GM12878 (cell line): ENCODE measurements around the gene AGRN. TPM values are rescaled to one million over a fixed set of nuclear protein-coding genes. Genes with fewer than 3 reads are reported as not detected.

Experiments used
- ATAC-seq: fragments of 200-7000 bp; cut with Tn5 transposase; 3 replicates; pipeline ENCODE4 v1.9.1; 2020; ENCODE audit warnings: mild to moderate bottlenecking, moderate library complexity
- BruUV-seq: library from RNA; stranded (reverse); fragments of 400-500 nt; replicated peaks from 2 replicates; lab custom pipeline; 2021; lab: Mats Ljungman, UMichigan
- CTCF ChIA-PET: fragments of 300-600 bp; sonication (Branson Sonifier 250); formaldehyde crosslinking; extraction: SDS; loops from one replicate; lab custom pipeline; 2021; ENCODE audit warnings: inconsistent platforms; lab: Yijun Ruan, JAX
- POLR2A ChIA-PET: fragments of 350-600 bp; formaldehyde crosslinking; extraction: SDS; loops from one replicate; lab custom pipeline; 2021; ENCODE audit warnings: inconsistent platforms; lab: Charles Lee
- RAD21 ChIA-PET: fragments of 300-600 bp; sonication (Branson Sonifier 250); formaldehyde crosslinking; loops from one replicate; lab custom pipeline; 2023; ENCODE audit warnings: antibody characterized with exemption; ENCODE audit not compliant: unreplicated experiment; lab: Charles Lee
- SMC1A ChIA-PET: fragments of 300-600 bp; sonication (Branson Sonifier 250); formaldehyde crosslinking; loops from one replicate; lab custom pipeline; 2023; ENCODE audit not compliant: unreplicated experiment, uncharacterized antibody; lab: Charles Lee
- DNase-seq: peaks from one replicate; pipeline ENCODE4 v3.0.0-alpha.2; 2011; ENCODE audit warnings: low read depth, low spot score
- FAIRE-seq: peaks from 3 replicates; lab custom pipeline; 2011; peaks lifted over from hg19 to GRCh38; lab: Jason Lieb, UNC
- H2AFZ ChIP-seq: 2 replicates; pipeline ENCODE4 v1.6.0; 2011; ENCODE audit warnings: low read depth, low read length, control low read depth; ENCODE audit not compliant: control insufficient read depth
- H3K27ac ChIP-seq: 2 replicates; pipeline ENCODE4 v1.5.1; 2011; ENCODE audit warnings: control low read depth; ENCODE audit not compliant: control insufficient read depth, insufficient read depth
- H3K27me3 ChIP-seq, 2 experiments: replicated peaks in 1 of 2; 2 replicates each; pipeline versions ENCODE4 v1.6.0 to v1.6.1; 2011; ENCODE audit warnings: low read length in 1 of 2; ENCODE audit not compliant: control insufficient read depth in 2 of 2, insufficient read depth in 2 of 2
- H3K36me3 ChIP-seq, 2 experiments: 2 replicates each; pipeline ENCODE4 v1.5.1; 2011; ENCODE audit warnings: low read length in 1 of 2; ENCODE audit not compliant: control insufficient read depth in 2 of 2, insufficient read depth in 2 of 2
- H3K4me1 ChIP-seq: 2 replicates; pipeline ENCODE4 v1.6.1; 2011; ENCODE audit warnings: mild to moderate bottlenecking, low read length, moderate library complexity, mixed read lengths; ENCODE audit not compliant: control insufficient read depth, insufficient read depth
- H3K4me2 ChIP-seq: 2 replicates; pipeline ENCODE4 v1.6.0; 2011; ENCODE audit warnings: control low read depth; ENCODE audit not compliant: control insufficient read depth, insufficient read depth
- H3K4me3 ChIP-seq: fragments of 200-600 bp; sonication (generic); 2 replicates; pipeline ENCODE4 v1.5.1; 2016
- H3K79me2 ChIP-seq: 2 replicates; pipeline ENCODE4 v1.6.0; 2011; ENCODE audit warnings: low read length; ENCODE audit not compliant: control insufficient read depth, insufficient read depth
- H3K9ac ChIP-seq: 2 replicates; pipeline ENCODE4 v1.8.0; 2011; ENCODE audit warnings: low read length, control low read depth, mixed read lengths; ENCODE audit not compliant: control insufficient read depth, insufficient read depth
- H3K9me3 ChIP-seq: replicated peaks from 3 replicates; pipeline ENCODE4 v1.5.1; 2011; ENCODE audit warnings: mild to moderate bottlenecking, low read length; ENCODE audit not compliant: control insufficient read depth, insufficient read depth
- H4K20me1 ChIP-seq: 2 replicates; pipeline ENCODE4 v1.6.0; 2011; ENCODE audit not compliant: control insufficient read depth, insufficient read depth
- CTCF ChIP-seq, 3 experiments: IDR thresholded peaks in 2 of 3; conservative IDR thresholded peaks in 1 of 3; 2 replicates each; pipeline ENCODE4 v1.5.1; 2011; ENCODE audit warnings: low read depth in 3 of 3, low read length in 3 of 3, mild to moderate bottlenecking in 3 of 3, control low read depth in 2 of 3, moderate library complexity in 2 of 3, inconsistent platforms in 1 of 3, mixed read lengths in 1 of 3; ENCODE audit not compliant: control insufficient read depth in 2 of 3, insufficient read depth in 1 of 3; ENCODE audit errors: extremely low read depth in 1 of 3
- E2F8 ChIP-seq: fragments of 450-650 bp; IDR thresholded peaks from 2 replicates; pipeline ENCODE4 v1.6.1; 2018; ENCODE audit warnings: mild to moderate bottlenecking, low read depth, moderate library complexity; ENCODE audit not compliant: partially characterized antibody
- ELK1 ChIP-seq: IDR thresholded peaks from 2 replicates; pipeline ENCODE4 v1.6.1; 2012; ENCODE audit warnings: low read depth, low read length, improper control_type of control experiment
- EP300 ChIP-seq, 2 experiments: fragments of 150-350 bp in 1 of 2; IDR thresholded peaks; 2 replicates each; pipeline ENCODE4 v1.6.1; 2011 to 2012; ENCODE audit warnings: low read depth in 2 of 2, low read length in 2 of 2, borderline replicate concordance in 1 of 2, improper control_type of control experiment in 1 of 2, inconsistent platforms in 1 of 2; ENCODE audit not compliant: control insufficient read depth in 1 of 2
- PAX5 ChIP-seq: IDR thresholded peaks from 2 replicates; pipeline ENCODE4 v1.6.1; 2011; ENCODE audit warnings: low read depth, low read length, borderline replicate concordance
- RAD21 ChIP-seq: IDR thresholded peaks from 2 replicates; pipeline ENCODE4 v1.6.1; 2011; ENCODE audit warnings: mild to moderate bottlenecking, low read depth, low read length, moderate library complexity; ENCODE audit not compliant: insufficient read depth
- RBBP5 ChIP-seq: fragments of 200-600 bp; sonication (generic); conservative IDR thresholded peaks from 2 replicates; pipeline ENCODE4 v1.6.1; 2016
- RCOR1 ChIP-seq: conservative IDR thresholded peaks from 2 replicates; pipeline ENCODE4 v1.6.1; 2012; ENCODE audit warnings: low read depth, low read length, improper control_type of control experiment
- RFX5 ChIP-seq: IDR thresholded peaks from 2 replicates; pipeline ENCODE4 v1.6.1; 2011; ENCODE audit warnings: low read depth, low read length, improper control_type of control experiment
- SMAD1 ChIP-seq: fragments of 450-650 bp; IDR thresholded peaks from 2 replicates; pipeline ENCODE4 v1.6.1; 2018; ENCODE audit warnings: mild to moderate bottlenecking, low read depth; ENCODE audit not compliant: partially characterized antibody
- SREBF1 ChIP-seq: IDR thresholded peaks from 2 replicates; pipeline ENCODE4 v1.6.1; 2012; ENCODE audit warnings: mild to moderate bottlenecking, low read length
- USF2 ChIP-seq: IDR thresholded peaks from 2 replicates; pipeline ENCODE4 v1.6.1; 2011; ENCODE audit warnings: low read depth, low read length, improper control_type of control experiment, borderline replicate concordance
- ZNF207 ChIP-seq: fragments of 450-650 bp; IDR thresholded peaks from 2 replicates; pipeline ENCODE4 v1.6.1; 2014; ENCODE audit warnings: antibody characterized with exemption, mild to moderate bottlenecking, borderline replicate concordance
- ZNF274 ChIP-seq: IDR thresholded peaks from one replicate; pipeline ENCODE4 v1.8.0; 2011; ENCODE audit not compliant: insufficient read length, insufficient read depth
- WGBS: methylation state at CpG from one replicate; pipeline ENCODE4 v1.1.6; 2016; ENCODE audit warnings: low lambda C conversion rate; ENCODE audit not compliant: insufficient replicate concordance, insufficient coverage; ENCODE audit errors: missing lambda C conversion rate; 5-methylcytosine and 5-hydroxymethylcytosine counted together
- in situ Hi-C: fragments of 300-500 bp; cut with MboI; formaldehyde crosslinking; loops from 9 replicates; pipeline ENCODE4 v1.14.3; 2018; ENCODE audit warnings: mixed read lengths
- intact Hi-C: fragments of 100-400 bp; cut with micrococcal nuclease; formaldehyde crosslinking; loops from one replicate; pipeline ENCODE4 v1.14.2; 2022; ENCODE audit not compliant: unreplicated experiment
- polyA plus RNA-seq, 11 experiments: library from polyadenylated mRNA; depleted of rRNA in 4 of 11; unstranded in 6 of 11; stranded (reverse) in 5 of 11; fragments of >200 nt; fragmentation: Nextera tagmentation in 4 of 11; fragmentation: Illumina TruSeq in 1 of 11; extraction: Ambion mirVana in 4 of 11; extraction: Trizol in 1 of 11; gene quantifications; 1 replicate in 1 of 11; 2 replicates in 10 of 11; pipeline versions ENCODE4 v1.2.1 to v1.2.3, GENCODE V29; 2011 to 2016; ENCODE audit warnings: inconsistent platforms in 2 of 11, missing spikeins in 2 of 11, low read depth in 1 of 11
- total RNA-seq, 4 experiments: library from RNA; depleted of rRNA in 3 of 4; stranded (reverse); fragments of >200 nt in 3 of 4; fragmentation: Illumina TruSeq in 1 of 4; extraction: Trizol in 1 of 4; gene quantifications; 2 replicates each; pipeline versions ENCODE4 v1.2.1 to v1.2.3, GENCODE V29; 2013 to 2021

AGRN gene
- total and polyA plus RNA-seq, 10 of the 15 experiments (the other 5 are each of a cell fraction or from before 2014, with no cell fraction given): 0.02 to 41.8 (median 4.1) TPM

- RAD21 ChIA-PET: interaction anchor here (1.0 kb wide), 1 partner anchor 41 kb away, joined by 4 read pairs; no protein-coding TSS in a partner anchor
- WGBS: 84% methylated on average over 11 of the region's 13 CpGs
- no peaks in the 10 kb centered on the region for H4K20me1 ChIP-seq
- H3K4me3 ChIP-seq: no peak overlapping the region
- no peak overlapping the region for H3K4me2 ChIP-seq
- in situ Hi-C loops: loop anchor here (5.0 kb wide), 1 partner anchor 39 kb away; no protein-coding TSS in a partner anchor
- no peak for DNase-seq
- no peaks in the 10 kb centered on the region for H3K9me3 ChIP-seq
- SMC1A ChIA-PET: interaction anchor here (1.4 kb wide), 1 partner anchor 9 kb away, joined by 3 read pairs; no protein-coding TSS in a partner anchor
- intact Hi-C loops: no loop called here
- H3K9ac ChIP-seq: no peak overlapping the region
- no peak overlapping the region for H3K27ac ChIP-seq
- no peaks in the 10 kb centered on the region; a peak in 1 of 4 replicates for H3K36me3 ChIP-seq
- no peak overlapping the region for H2AFZ ChIP-seq
- FAIRE-seq: no peak
- no peaks in the 10 kb centered on the region for H3K27me3 ChIP-seq
- BruUV-seq: no TSS peak
- peaks cover 2% of the 10 kb centered on the region; the same call in 1 of the 2 replicates for H3K79me2 ChIP-seq
- ATAC-seq: no peak
- POLR2A ChIA-PET: interaction anchor here (1.0 kb wide), 1 partner anchor 32 kb away, joined by 3 read pairs; no protein-coding TSS in a partner anchor
- CTCF ChIA-PET: interaction anchor here (1.1 to 2.5 kb wide), 3 partner anchors 9 to 39 kb away, joined by 3 to 10 read pairs (median 5); no protein-coding TSS in a partner anchor
- peaks cover 7% of the 10 kb centered on the region for H3K4me1 ChIP-seq
- TF ChIP-seq RAD21 (no peak), RFX5 (no peak), RCOR1 (no peak), E2F8 (no peak), USF2 (no peak), SREBF1 (no peak), ELK1 (no peak), ZNF207 (no peak), SMAD1 (no peak), EP300 (IDR thresholded peaks at IDR 0.05; ENCODE audit: borderline replicate concordance in 1 of 2, control insufficient read depth in 1 of 2, low read depth in 2 of 2, low read length in 2 of 2) (no peak), RBBP5 (no peak), ZNF274 (no peak), CTCF (IDR thresholded peaks at IDR 0.05 in 2 of 3, conservative IDR thresholded peaks at IDR 0.05 in 1 of 3; ENCODE audit: control insufficient read depth in 2 of 3, extremely low read depth in 1 of 3, insufficient read depth in 1 of 3, low read depth in 3 of 3, low read length in 3 of 3) (no peak), PAX5 (no peak)
These were observed 3.8 kb downstream of the AGRN start for GRCh38 chr1:1023700-1024099.
